WTC11 (cell line): ENCODE data around the gene ANKRD17. TPM values are rescaled to one million over a fixed set of nuclear protein-coding genes. Genes with fewer than 3 reads are reported as not detected.

Experiments used
- ATAC-seq: fragments of 200-7000 bp; cut with Tn5 transposase; 2 replicates; pipeline ENCODE4 v1.10.0; 2021; ENCODE audit warnings: mild to moderate bottlenecking, moderate library complexity
- CTCF ChIA-PET: fragments of 300-600 bp; sonication (Branson Sonifier 250); formaldehyde crosslinking; loops from one replicate; lab custom pipeline; 2021; ENCODE audit warnings: antibody characterized with exemption; lab: Charles Lee
- POLR2A ChIA-PET: fragments of 350-600 bp; sonication (Branson Sonifier 250); formaldehyde crosslinking; loops from one replicate; lab custom pipeline; 2021; ENCODE audit warnings: antibody characterized with exemption; lab: Charles Lee
- DNase-seq: peaks from one replicate; pipeline ENCODE4 v3.0.0; 2021; ENCODE audit warnings: low spot score
- H3K27ac Mint-ChIP-seq: 2 replicates; pipeline ENCODE4 v1.8.0; 2021; ENCODE audit warnings: mixed read lengths
- H3K27me3 Mint-ChIP-seq: 2 replicates; pipeline ENCODE4 v1.8.0; 2021; ENCODE audit warnings: low read depth, mild to moderate bottlenecking, moderate library complexity, mixed read lengths
- H3K36me3 Mint-ChIP-seq: 2 replicates; pipeline ENCODE4 v1.8.0; 2021; ENCODE audit warnings: mixed read lengths
- H3K4me1 Mint-ChIP-seq: 2 replicates; pipeline ENCODE4 v1.8.0; 2022; ENCODE audit warnings: mixed read lengths
- H3K4me3 Mint-ChIP-seq: 2 replicates; pipeline ENCODE4 v1.8.0; 2021; ENCODE audit warnings: mild to moderate bottlenecking, moderate library complexity, mixed read lengths
- H3K9me3 Mint-ChIP-seq: 2 replicates; pipeline ENCODE4 v1.8.0; 2021; ENCODE audit warnings: mixed read lengths
- ARID4B ChIP-seq: sonication (generic); formaldehyde crosslinking; IDR thresholded peaks from 2 replicates; pipeline ENCODE4 v1.8.0; 2023; ENCODE audit warnings: missing genetic modification reagents, mild to moderate bottlenecking, borderline replicate concordance
- ATF1 ChIP-seq: sonication (generic); formaldehyde crosslinking; IDR thresholded peaks from 2 replicates; pipeline ENCODE4 v1.8.1; 2023; ENCODE audit warnings: mild to moderate bottlenecking, moderate library complexity, missing genetic modification reagents
- CREB1 ChIP-seq: sonication (generic); formaldehyde crosslinking; IDR thresholded peaks from 2 replicates; pipeline ENCODE4 v1.8.0; 2023; ENCODE audit warnings: mild to moderate bottlenecking, missing genetic modification reagents
- EMX1 ChIP-seq: fragments of 250-450 bp; sonication (Bioruptor Pico); IDR thresholded peaks from 2 replicates; pipeline ENCODE4 v1.8.0; 2021; ENCODE audit warnings: mild to moderate bottlenecking
- FOXJ3 ChIP-seq: sonication (generic); formaldehyde crosslinking; IDR thresholded peaks from 2 replicates; pipeline ENCODE4 v1.9.0; 2021; ENCODE audit warnings: missing genetic modification reagents, mild to moderate bottlenecking, borderline replicate concordance
- FOXP1 ChIP-seq: sonication (generic); formaldehyde crosslinking; IDR thresholded peaks from 2 replicates; pipeline ENCODE4 v1.8.0; 2022; ENCODE audit warnings: missing genetic modification reagents, mild to moderate bottlenecking, moderate library complexity, borderline replicate concordance
- GABPB1 ChIP-seq: sonication (generic); formaldehyde crosslinking; IDR thresholded peaks from 2 replicates; pipeline ENCODE4 v1.8.1; 2023; ENCODE audit warnings: mild to moderate bottlenecking, missing genetic modification reagents
- GTF2I ChIP-seq: fragments of 250-450 bp; sonication (Bioruptor Pico); conservative IDR thresholded peaks from 2 replicates; pipeline ENCODE4 v1.4.0; 2021; ENCODE audit warnings: mild to moderate bottlenecking
- JUN ChIP-seq: sonication (generic); formaldehyde crosslinking; IDR thresholded peaks from 2 replicates; pipeline ENCODE4 v1.8.0; 2023; ENCODE audit warnings: mild to moderate bottlenecking, missing genetic modification reagents
- KAT7 ChIP-seq: sonication (generic); formaldehyde crosslinking; IDR thresholded peaks from 2 replicates; pipeline ENCODE4 v1.8.1; 2023; ENCODE audit warnings: missing genetic modification reagents, mild to moderate bottlenecking, borderline replicate concordance
- MLX ChIP-seq: sonication (generic); formaldehyde crosslinking; IDR thresholded peaks from 2 replicates; pipeline ENCODE4 v1.8.1; 2023; ENCODE audit warnings: mild to moderate bottlenecking, missing genetic modification reagents, moderate library complexity
- PRDM15 ChIP-seq: sonication (generic); formaldehyde crosslinking; IDR thresholded peaks from 2 replicates; pipeline ENCODE4 v1.8.0; 2022; ENCODE audit warnings: missing genetic modification reagents
- USF2 ChIP-seq: sonication (generic); formaldehyde crosslinking; IDR thresholded peaks from 2 replicates; pipeline ENCODE4 v1.8.1; 2023; ENCODE audit warnings: mild to moderate bottlenecking, missing genetic modification reagents, moderate library complexity
- ZBTB21 ChIP-seq: sonication (generic); formaldehyde crosslinking; IDR thresholded peaks from 2 replicates; pipeline ENCODE4 v1.8.1; 2023; ENCODE audit warnings: mild to moderate bottlenecking, missing genetic modification reagents, borderline replicate concordance
- ZNF317 ChIP-seq: sonication (generic); formaldehyde crosslinking; IDR thresholded peaks from 2 replicates; pipeline ENCODE4 v1.8.1; 2023; ENCODE audit warnings: low read depth, mild to moderate bottlenecking, moderate library complexity, missing genetic modification reagents, borderline replicate concordance
- ZNF396 ChIP-seq: fragments of 250-450 bp; sonication (Bioruptor Pico); IDR thresholded peaks from 2 replicates; pipeline ENCODE4 v1.8.0; 2021; ENCODE audit warnings: mild to moderate bottlenecking, moderate library complexity, borderline replicate concordance
- ZNF416 ChIP-seq: fragments of 250-450 bp; sonication (Bioruptor Pico); IDR thresholded peaks from 2 replicates; pipeline ENCODE4 v1.9.0; 2021; ENCODE audit warnings: mild to moderate bottlenecking, inconsistent platforms
- ZNF512 ChIP-seq: sonication (generic); formaldehyde crosslinking; IDR thresholded peaks from 2 replicates; pipeline ENCODE4 v1.8.1; 2022; ENCODE audit warnings: missing genetic modification reagents, borderline replicate concordance
- ZNF671 ChIP-seq: fragments of 250-450 bp; sonication (Bioruptor Pico); IDR thresholded peaks from 2 replicates; pipeline ENCODE4 v1.8.0; 2021; ENCODE audit warnings: mild to moderate bottlenecking
- total RNA-seq: library from RNA; stranded (reverse); gene quantifications from 3 replicates; pipeline ENCODE4 v1.2.3, GENCODE V29; 2021

The ANKRD17 gene
- total RNA-seq, 1 experiment from 2014 or later, result 76.0 TPM

GRCh38 chr4:73213916-73214653 is 44.5 kb downstream of the ANKRD17 start (continued):
- no peak for TF ChIP-seq ZNF396 (CRISPR knock-in tag)
- no peak for TF ChIP-seq ZNF416 (CRISPR knock-in tag)
- no peak for TF ChIP-seq FOXP1 (CRISPR knock-in tag)
- TF ChIP-seq MLX (CRISPR knock-in tag), result no peak
- TF ChIP-seq ZNF317 (CRISPR knock-in tag), result no peak
- no peak for TF ChIP-seq KAT7 (CRISPR knock-in tag)
- no peak for TF ChIP-seq FOXJ3 (CRISPR knock-in tag)
- no peak for TF ChIP-seq ATF1 (CRISPR knock-in tag)

GRCh38 chr4:73212982-73213730 is 45.4 kb downstream of the ANKRD17 start:
- CTCF ChIA-PET, result no interaction called here
- H3K27me3 Mint-ChIP-seq, result no peaks in the 10 kb centered on the region
- ATAC-seq (no peak), DNase-seq (no peak)
- TF ChIP-seq ZBTB21 (CRISPR knock-in tag) (no peak), ZNF671 (CRISPR knock-in tag) (no peak), GTF2I (no peak), CREB1 (CRISPR knock-in tag) (no peak), PRDM15 (CRISPR knock-in tag) (no peak), USF2 (CRISPR knock-in tag) (no peak)
- no peaks in the 10 kb centered on the region for H3K4me1 Mint-ChIP-seq
- H3K27ac Mint-ChIP-seq, result peak overlapping the region; percentile 36
- 0 out of 2 replicates have a peak, but pooled peaks cover 6% of the 10 kb centered on the region for H3K36me3 Mint-ChIP-seq
- H3K4me3 Mint-ChIP-seq, result no peak overlapping the region
- H3K9me3 Mint-ChIP-seq, result no peaks in the 10 kb centered on the region
- POLR2A ChIA-PET, result no interaction called here

- H3K4me1 Mint-ChIP-seq, result no peaks in the 10 kb centered on the region
- no peak overlapping the region for H3K27ac Mint-ChIP-seq
- no peak overlapping the region for H3K4me3 Mint-ChIP-seq
- CTCF ChIA-PET, result no interaction called here
- ATAC-seq, result no peak
- no peaks in the 10 kb centered on the region for H3K9me3 Mint-ChIP-seq
- H3K27me3 Mint-ChIP-seq, result no peaks in the 10 kb centered on the region
- POLR2A ChIA-PET, result no interaction called here
- no peak for DNase-seq
- H3K36me3 Mint-ChIP-seq, result 0 out of 2 replicates have a peak, but pooled peaks cover 6% of the 10 kb centered on the region
- TF ChIP-seq EMX1 (CRISPR knock-in tag), result no peak
- no peak for TF ChIP-seq ARID4B
- TF ChIP-seq FOXJ3 (CRISPR knock-in tag), result no peak
- TF ChIP-seq GABPB1 (CRISPR knock-in tag), result no peak
- TF ChIP-seq JUN (CRISPR knock-in tag), result no peak
- TF ChIP-seq ZNF416 (CRISPR knock-in tag), result no peak
- no peak for TF ChIP-seq ZNF512 (CRISPR knock-in tag)
Measured at GRCh38 chr4:73211968-73212367, 46.6 kb downstream of the ANKRD17 start.
